Calu3 (cell line): ENCODE data around the gene CCDC97. TPM values are rescaled to one million over a fixed set of nuclear protein-coding genes. Genes with fewer than 3 reads are reported as not detected.
A peak's percentile ranks its signal among the peaks of the same experiment; 100 is the strongest.

Experiments
- BruUV-seq: library from RNA; stranded (reverse); fragments of 400-500 nt; replicated peaks from 2 replicates; lab custom pipeline; 2021; lab: Mats Ljungman, UMichigan
- CTCF ChIA-PET: fragments of 300-600 bp; sonication (Branson Sonifier 250); formaldehyde crosslinking; loops from one replicate; lab custom pipeline; 2022; ENCODE audit warnings: antibody characterized with exemption; lab: Charles Lee
- DNase-seq: peaks from one replicate; pipeline ENCODE4 v3.0.0; 2022
- H3K27ac Mint-ChIP-seq: one replicate; pipeline ENCODE4 v1.8.0; 2022; ENCODE audit warnings: mixed read lengths; ENCODE audit not compliant: unreplicated experiment
- H3K27me3 Mint-ChIP-seq: one replicate; pipeline ENCODE4 v1.8.0; 2022; ENCODE audit warnings: mixed read lengths; ENCODE audit not compliant: unreplicated experiment
- H3K36me3 Mint-ChIP-seq: one replicate; pipeline ENCODE4 v1.8.0; 2022; ENCODE audit warnings: mild to moderate bottlenecking, moderate library complexity, mixed read lengths; ENCODE audit not compliant: insufficient read depth, unreplicated experiment
- H3K4me1 Mint-ChIP-seq: one replicate; pipeline ENCODE4 v1.8.0; 2022; ENCODE audit warnings: mild to moderate bottlenecking, low read depth, mixed read lengths; ENCODE audit not compliant: unreplicated experiment
- H3K4me3 Mint-ChIP-seq: one replicate; pipeline ENCODE4 v1.8.0; 2022; ENCODE audit warnings: mild to moderate bottlenecking, low read depth, moderate library complexity, mixed read lengths; ENCODE audit not compliant: unreplicated experiment
- H3K9me3 Mint-ChIP-seq: one replicate; pipeline ENCODE4 v1.8.0; 2022; ENCODE audit warnings: low read depth, mixed read lengths; ENCODE audit not compliant: unreplicated experiment
- intact Hi-C: fragments of 100-400 bp; cut with micrococcal nuclease; formaldehyde crosslinking; loops from one replicate; pipeline ENCODE4 v1.10.0; 2022; ENCODE audit not compliant: unreplicated experiment
- total RNA-seq: library from RNA; stranded (reverse); gene quantifications from 2 replicates; pipeline ENCODE4 v1.2.3, GENCODE V29; 2022
- TF ChIP-seq, protein P1 (sequence below): fragments of 200-600 bp; IDR thresholded peaks from one replicate; pipeline ENCODE4 v1.8.0; 2022; ENCODE audit warnings: antibody characterized with exemption; ENCODE audit not compliant: unreplicated experiment

CCDC97 gene
- total RNA-seq, 1 experiment from 2014 or later, result 45.8 TPM

- peaks cover 50% of the 10 kb centered on the region for H3K4me1 Mint-ChIP-seq
- no TSS peak for BruUV-seq
- peaks cover 73% of the 10 kb centered on the region for H3K36me3 Mint-ChIP-seq
- no peaks in the 10 kb centered on the region for H3K27me3 Mint-ChIP-seq
- CTCF ChIA-PET, result interaction anchor here (0.6 to 0.9 kb wide), 3 partner anchors 16 to 121 kb away, joined by 5 to 7 read pairs (median 5); no protein-coding TSS in a partner anchor
- peak overlapping the region; percentile 90 for H3K27ac Mint-ChIP-seq
- peak overlapping the region; percentile 63 for H3K4me3 Mint-ChIP-seq
- peak; percentile 54 for DNase-seq
- H3K9me3 Mint-ChIP-seq, result no peaks in the 10 kb centered on the region
- TF ChIP-seq, protein P1, sequence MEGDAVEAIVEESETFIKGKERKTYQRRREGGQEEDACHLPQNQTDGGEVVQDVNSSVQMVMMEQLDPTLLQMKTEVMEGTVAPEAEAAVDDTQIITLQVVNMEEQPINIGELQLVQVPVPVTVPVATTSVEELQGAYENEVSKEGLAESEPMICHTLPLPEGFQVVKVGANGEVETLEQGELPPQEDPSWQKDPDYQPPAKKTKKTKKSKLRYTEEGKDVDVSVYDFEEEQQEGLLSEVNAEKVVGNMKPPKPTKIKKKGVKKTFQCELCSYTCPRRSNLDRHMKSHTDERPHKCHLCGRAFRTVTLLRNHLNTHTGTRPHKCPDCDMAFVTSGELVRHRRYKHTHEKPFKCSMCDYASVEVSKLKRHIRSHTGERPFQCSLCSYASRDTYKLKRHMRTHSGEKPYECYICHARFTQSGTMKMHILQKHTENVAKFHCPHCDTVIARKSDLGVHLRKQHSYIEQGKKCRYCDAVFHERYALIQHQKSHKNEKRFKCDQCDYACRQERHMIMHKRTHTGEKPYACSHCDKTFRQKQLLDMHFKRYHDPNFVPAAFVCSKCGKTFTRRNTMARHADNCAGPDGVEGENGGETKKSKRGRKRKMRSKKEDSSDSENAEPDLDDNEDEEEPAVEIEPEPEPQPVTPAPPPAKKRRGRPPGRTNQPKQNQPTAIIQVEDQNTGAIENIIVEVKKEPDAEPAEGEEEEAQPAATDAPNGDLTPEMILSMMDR, result no peak
- intact Hi-C loops, result no loop called here
These were observed 15.1 kb downstream of the CCDC97 start for GRCh38 chr19:41324921-41325639.

DNA sequence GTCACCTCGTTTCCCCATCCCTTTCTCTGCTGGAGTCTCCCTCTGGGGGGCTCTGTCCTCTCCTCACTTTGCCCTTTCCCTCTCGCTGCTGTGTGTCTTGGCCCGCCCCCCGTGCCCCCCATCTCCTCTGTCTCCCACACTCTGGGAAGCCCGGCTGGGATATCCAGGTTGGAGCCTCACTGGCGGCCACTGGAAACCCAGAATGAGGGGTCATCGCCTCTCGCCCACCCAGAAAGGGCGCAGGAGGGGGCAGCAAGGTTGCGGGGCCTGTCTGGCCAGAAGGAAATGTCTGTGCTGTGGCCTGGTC, 15.6 kb downstream of the CCDC97 start:
- Mint-ChIP-seq H3K9me3 (no peaks in the 10 kb centered on the region), H3K4me1 (peaks cover 50% of the 10 kb centered on the region), H3K4me3 (peak overlapping the region; percentile 63), H3K27ac (peak overlapping the region; percentile 90), H3K36me3 (peaks cover 71% of the 10 kb centered on the region), H3K27me3 (no peaks in the 10 kb centered on the region)
- CTCF ChIA-PET, result interaction anchor here (0.6 to 0.9 kb wide), 3 partner anchors 17 to 121 kb away, joined by 5 to 7 read pairs (median 5); no protein-coding TSS in a partner anchor
- intact Hi-C loops, result no loop called here
- TF ChIP-seq, protein P1, result no peak
- no peak for DNase-seq
- no TSS peak for BruUV-seq

- Mint-ChIP-seq H3K4me3 (peak overlapping the region; percentile 63), H3K4me1 (peaks cover 50% of the 10 kb centered on the region), H3K27ac (peak overlapping the region; percentile 90), H3K9me3 (no peaks in the 10 kb centered on the region), H3K27me3 (no peaks in the 10 kb centered on the region), H3K36me3 (peaks cover 69% of the 10 kb centered on the region)
- intact Hi-C loops, result no loop called here
- peak; percentile 30 for DNase-seq
- TF ChIP-seq, protein P1, result no peak
- CTCF ChIA-PET, result no interaction called here
- no TSS peak for BruUV-seq
These were observed 16.2 kb downstream of the CCDC97 start for GRCh38 chr19:41325947-41326706.

- H3K4me1 Mint-ChIP-seq, result peaks cover 50% of the 10 kb centered on the region
- no TSS peak for BruUV-seq
- intact Hi-C loops, result no loop called here
These were observed 17.2 kb downstream of the CCDC97 start for GRCh38 chr19:41327076-41327575.

More at GRCh38 chr19:41327076-41327575, 17.2 kb downstream of the CCDC97 start:
- H3K27ac Mint-ChIP-seq, result peak overlapping the region; percentile 71
- H3K27me3 Mint-ChIP-seq, result no peaks in the 10 kb centered on the region
- peaks cover 77% of the 10 kb centered on the region for H3K36me3 Mint-ChIP-seq
- CTCF ChIA-PET, result interaction anchor here (0.6 to 1.3 kb wide), 3 partner anchors 26 to 355 kb away, joined by 3 to 4 read pairs (median 4); no protein-coding TSS in a partner anchor
- no peak for DNase-seq
- TF ChIP-seq, protein P1, result no peak
- peak overlapping the region; percentile 63 for H3K4me3 Mint-ChIP-seq
- no peaks in the 10 kb centered on the region for H3K9me3 Mint-ChIP-seq
